ENCODE data around the gene PDIK1L.

Gene PDIK1L

GRCh38 chr1:26111530-26112406 is at the start of gene PDIK1L:
Gene PDIK1L, plus strand, starts transcription at chr1:26111824. Its CDS starts 2,485 bp downstream, at chr1:26114309.
- peak; percentile 89 for DNase-seq

DNA sequence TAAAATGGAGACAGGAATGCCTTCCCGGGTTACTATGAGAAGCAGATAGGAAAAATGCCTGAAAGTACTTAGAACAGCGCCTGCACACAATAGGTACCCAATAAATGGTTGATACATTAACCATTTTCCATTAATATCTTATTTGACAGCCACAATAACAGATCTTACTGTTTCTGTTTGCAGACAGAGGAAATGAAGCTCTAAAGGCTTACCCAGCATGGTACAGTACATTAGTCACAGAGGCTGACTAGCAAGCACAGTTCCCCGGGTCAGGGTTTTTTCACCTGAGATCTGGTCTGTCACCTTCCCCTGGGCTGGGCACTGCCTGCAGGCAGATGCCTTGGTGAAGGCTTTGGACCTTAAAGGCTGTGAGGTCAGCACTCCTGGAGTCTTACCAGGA is 47.1 kb upstream of the PDIK1L start:
- DNase-seq = no peak

- DNase-seq = no peak
Observed at GRCh38 chr1:26066160-26066559, 45.5 kb upstream of the PDIK1L start.

- DNase-seq = no peak
Observed at GRCh38 chr1:26066857-26067256, 44.8 kb upstream of the PDIK1L start.

DNA sequence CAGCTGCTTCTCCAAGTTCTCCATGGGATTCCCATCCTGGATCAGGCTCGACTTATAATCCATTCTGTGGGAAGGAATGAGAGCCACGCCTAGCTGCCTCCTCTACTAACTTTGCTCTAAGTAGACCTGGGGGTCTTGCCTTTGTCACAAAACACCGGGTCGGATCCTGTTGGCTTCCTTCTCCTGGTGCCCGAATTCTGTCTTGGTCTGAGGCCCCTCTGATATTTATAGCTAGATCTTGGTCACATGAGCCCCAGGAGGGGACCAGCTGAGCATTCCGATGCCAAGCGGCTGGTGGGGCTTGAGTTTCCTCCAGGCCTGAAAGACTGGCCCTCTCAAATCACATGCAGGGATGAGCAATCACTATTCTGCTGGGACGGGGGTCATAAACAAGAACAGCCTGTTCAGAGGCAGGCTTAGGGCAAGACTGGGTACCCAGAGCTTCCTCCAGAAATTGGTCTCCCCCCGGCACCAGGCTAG is 44.2 kb upstream of the PDIK1L start, which contains the start of gene TRIM63:
Gene TRIM63, minus strand, starts transcription at position 199 of the 480 bp plus-strand sequence. Its CDS starts 136 bp downstream, at position 63.
- DNase-seq = no peak

GRCh38 chr1:26069941-26070295 is 41.7 kb upstream of the PDIK1L start:
- DNase-seq = no peak

- DNase-seq = no peak
Observed at GRCh38 chr1:26070296-26070962, 41.2 kb upstream of the PDIK1L start.

DNA sequence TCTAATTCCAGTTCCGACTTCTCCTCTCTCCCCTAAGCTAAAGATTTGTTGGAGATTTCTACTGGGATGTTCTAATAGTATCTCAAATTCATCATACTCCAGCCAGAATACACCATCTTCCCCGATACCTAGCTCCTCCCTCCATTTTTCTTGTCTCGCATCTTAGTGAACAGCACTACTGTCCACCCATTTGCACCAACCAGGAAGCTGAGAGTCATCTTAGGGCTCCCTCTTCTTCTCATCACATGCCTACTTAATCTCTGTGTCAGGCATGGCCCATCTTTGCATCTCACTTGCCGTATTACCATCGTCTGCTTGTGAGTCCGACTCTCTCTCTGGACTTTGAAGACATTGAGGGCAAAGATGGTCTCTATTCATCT is 40.7 kb upstream of the PDIK1L start:
- no peak for DNase-seq

GRCh38 chr1:26072305-26072704 is 39.3 kb upstream of the PDIK1L start:
- DNase-seq = no peak

DNA sequence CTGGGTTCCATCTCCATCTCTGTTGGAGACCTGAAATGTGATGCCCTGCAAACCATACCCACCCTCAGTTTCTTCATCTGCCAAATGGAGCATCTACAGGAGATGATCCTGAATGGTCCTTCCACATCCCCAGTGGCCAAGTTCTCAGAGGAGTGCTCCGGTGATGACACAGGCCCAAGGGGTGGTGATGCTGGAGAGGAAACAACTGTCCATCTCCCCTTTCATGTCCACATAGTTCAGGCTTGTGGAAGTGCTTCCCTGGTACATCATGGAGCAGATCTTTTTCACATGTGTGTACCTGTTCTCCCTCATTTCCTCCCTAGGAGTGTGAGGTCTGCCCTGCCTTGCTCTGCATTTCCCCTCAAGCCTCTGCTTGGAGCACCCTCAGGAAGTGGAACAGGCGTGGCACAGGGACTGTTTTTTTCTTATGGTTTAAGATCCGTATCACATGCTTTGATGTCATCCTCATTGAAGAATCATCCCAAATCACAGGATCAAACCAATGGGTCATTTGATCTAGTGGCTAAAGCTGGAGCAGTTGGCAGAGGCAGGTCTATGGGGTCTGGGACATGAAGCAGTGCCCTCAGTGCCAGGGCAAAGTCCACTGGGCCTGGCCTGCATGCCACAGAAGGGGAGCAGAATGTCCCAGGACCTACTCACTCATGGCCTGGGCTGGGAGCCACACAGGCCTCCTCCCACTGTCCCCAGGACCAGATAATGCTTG is 36.0 kb upstream of the PDIK1L start:
- no peak for DNase-seq

GRCh38 chr1:26077524-26077923 is 34.1 kb upstream of the PDIK1L start:
- no peak for DNase-seq

DNA sequence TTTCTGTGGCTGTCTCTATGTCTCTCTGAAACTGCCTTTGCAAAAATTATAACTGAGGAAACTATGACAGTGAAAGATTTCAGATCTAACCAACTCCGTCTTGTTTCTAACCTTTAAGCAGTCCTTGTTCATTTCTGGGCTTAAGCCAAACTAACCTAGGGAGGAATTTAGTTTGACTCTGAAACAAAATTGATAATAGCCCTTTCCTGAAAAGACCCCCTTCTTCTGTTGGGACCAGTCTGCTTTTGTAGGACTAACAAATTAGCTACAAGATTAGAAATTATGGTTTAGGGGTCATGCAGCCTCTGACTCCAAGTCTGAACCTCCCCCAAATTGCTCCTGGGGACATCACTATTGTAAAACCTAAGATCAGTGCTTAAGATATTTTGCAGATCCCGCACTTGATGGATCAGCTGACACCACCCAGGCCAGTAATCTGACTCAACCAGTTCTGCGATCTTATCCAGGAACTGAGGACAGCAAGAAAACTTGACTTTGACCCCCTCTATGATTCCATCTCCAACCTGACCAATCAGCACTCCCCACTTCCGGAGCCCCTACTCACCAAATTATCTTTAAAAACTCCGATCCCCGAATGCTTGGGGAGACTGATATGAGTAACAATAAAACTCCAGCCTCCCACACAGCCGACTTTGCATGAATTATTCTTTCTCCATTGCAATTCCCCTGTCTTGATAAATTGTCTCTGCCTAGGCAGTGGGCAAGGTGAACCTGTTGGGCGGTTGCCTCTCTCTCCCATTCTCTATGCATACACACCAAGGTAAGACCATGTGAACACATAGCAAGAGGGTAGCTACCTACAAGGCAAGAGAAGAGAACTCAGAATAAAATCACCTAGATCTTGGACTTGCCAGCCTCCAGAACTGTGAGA is 33.1 kb upstream of the PDIK1L start:
- no peak for DNase-seq

GRCh38 chr1:26079178-26079563 is 32.5 kb upstream of the PDIK1L start:
- DNase-seq = no peak

DNA sequence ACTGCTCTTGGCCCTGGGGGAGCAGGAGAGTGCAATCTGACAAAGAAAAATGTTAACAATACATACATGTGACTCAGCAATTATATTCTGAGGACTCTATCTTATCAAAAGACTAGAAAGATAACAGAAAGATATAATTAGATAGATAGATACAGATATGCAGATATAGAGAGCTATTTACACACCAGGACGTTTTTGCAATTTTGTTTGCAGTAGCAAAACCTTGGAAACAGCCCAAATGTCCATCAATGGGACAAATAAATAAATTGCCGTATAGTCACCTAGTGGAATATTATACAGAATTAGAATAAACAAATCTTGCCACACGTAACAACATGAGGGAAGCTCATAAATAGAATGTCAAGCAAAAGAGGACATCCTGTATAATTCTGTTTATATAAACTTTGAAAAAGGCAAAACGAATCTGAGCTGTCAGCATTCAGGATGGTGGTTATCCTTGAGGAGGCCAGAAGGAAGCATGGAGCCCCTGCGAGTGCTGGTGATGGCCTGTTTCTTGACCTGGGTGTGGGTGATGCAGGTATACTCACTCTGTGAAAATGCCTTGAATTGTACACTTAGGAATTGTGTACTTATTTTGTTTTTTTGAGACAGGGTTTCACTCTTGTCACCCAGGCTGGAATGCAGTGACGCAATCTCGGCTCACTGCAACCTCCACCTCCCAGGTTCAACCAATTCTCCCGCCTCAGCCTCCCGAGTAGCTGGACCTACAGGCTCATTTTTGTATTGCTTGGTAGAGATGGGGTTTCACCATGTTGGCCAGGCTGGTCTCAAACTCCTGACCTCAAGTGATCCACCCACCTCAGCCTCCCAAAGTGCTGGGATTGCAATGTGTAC is 31.4 kb upstream of the PDIK1L start:
- no peak for DNase-seq

DNA sequence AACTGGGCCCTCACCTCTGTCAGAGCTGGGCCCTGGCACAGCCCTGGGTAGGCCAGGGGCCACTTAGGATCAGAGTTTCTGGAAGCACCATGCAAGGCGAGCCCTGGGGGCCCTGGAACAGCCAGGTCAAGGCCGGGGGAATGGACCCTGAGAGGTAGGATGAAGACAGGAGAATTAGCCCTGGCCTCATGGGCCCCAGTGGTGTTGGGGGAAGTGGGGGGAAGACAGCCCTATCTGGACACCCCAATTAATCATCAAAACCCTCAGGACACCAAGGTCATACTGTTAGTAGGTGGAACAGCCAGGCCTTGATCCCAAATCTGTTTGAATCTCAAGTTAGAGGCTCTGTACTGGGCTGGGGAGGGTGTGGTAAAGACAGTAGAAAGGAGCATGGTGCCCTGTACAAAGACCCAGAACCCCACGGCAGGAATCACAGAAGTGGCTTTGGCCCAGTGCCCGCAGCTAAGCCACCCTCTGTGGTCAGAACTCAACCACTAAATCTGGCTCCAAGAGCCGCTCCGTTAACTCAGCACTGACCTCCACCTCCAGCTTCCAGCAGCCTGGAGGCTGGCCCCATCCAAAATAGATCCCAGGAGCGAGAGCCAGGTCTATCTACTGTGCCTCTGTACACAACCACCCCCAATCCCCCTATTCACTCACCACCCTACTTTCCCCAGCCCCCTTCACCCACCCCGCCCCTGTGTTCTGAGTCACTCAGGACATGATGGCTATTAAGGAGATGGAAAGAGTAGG is 30.2 kb upstream of the PDIK1L start:
- DNase-seq = no peak

GRCh38 chr1:26082020-26082350 is 29.6 kb upstream of the PDIK1L start:
- no peak for DNase-seq

DNA sequence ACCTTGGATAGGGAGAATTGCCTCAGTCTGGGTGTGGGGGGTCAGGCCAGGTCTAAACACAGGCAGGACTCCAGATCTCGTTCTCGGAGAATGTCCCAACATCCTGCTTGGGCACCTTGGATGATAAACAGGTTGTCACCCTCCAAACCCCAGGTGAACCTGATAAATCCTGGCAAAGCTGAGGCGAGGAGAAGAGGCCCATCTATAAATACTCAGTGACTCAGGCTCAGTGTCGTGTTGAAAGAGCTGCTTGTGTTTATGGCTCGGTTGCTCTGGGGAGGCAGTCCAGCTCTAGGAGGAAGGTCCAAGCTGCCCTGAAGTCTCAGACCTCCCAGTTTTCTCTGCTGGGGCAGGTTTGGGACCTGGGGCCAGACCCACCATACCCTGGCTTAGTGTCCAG is 28.4 kb upstream of the PDIK1L start:
- DNase-seq = no peak

GRCh38 chr1:26084091-26084561 is 27.5 kb upstream of the PDIK1L start:
- DNase-seq = no peak

DNA sequence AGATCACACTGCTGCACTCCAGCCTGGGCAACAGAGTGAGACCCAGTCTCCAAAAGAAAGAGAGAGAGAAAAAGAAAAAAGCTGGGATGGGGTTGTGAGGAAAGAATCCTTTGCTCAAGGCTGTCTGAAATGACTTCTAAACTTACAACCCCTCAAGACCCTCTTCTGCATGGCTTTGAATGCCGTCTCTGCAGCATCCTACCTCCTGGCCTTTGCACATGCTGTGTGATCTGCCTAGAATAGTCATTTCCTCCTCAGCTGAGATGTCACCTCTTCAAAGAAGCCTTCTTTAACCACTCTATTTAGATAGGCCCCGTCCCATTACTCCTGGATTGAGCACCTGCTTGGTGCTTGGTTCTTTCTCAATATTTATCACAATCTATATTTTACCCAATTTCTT is 26.8 kb upstream of the PDIK1L start:
- DNase-seq = no peak

- DNase-seq = no peak
Observed at GRCh38 chr1:26089125-26089524, 22.5 kb upstream of the PDIK1L start.

DNA sequence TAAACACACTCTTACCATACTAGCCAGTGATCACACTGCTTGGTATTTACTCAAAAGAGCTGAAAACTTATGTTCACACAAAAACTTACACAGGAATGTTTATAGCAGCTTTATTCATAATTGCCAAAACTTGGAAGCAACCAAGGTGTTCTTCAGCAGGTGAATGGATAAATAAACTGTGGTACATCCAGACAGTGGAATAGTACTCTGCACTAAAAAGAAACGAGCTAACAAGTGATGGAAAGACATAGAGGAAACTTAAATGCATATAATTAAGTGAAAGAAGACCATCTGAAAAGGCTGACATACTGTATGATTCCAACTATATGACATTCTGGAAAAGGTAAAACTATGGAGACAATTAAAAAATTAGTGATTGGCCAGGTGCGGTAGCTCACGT is 20.7 kb upstream of the PDIK1L start:
- no peak for DNase-seq
